ENCODE results near the gene CPSF3. TPM values are rescaled to one million over a fixed set of nuclear protein-coding genes. Genes with fewer than 3 reads are reported as not detected.

CPSF3 gene
- total RNA-seq, 1 experiment from 2014 or later: 95.5 TPM

GRCh38 chr2:9488583-9489547 lies 65.4 kb downstream of the CPSF3 start:
- no peak overlapping the region for H3K27ac Mint-ChIP-seq
- Histone ChIP-seq H3K4ac (ENCODE audit: low read depth, low read length) (no peak overlapping the region), H3K9me3 (ENCODE audit: control insufficient read depth, low read depth, low read length) (no peaks in the 10 kb centered on the region), H4K20me1 (ENCODE audit: control insufficient read depth, insufficient read depth, insufficient read length) (no peaks in the 10 kb centered on the region), H4K5ac (ENCODE audit: insufficient read length, low read depth, low read length) (no peak overlapping the region), H3K14ac (ENCODE audit: insufficient read depth, low read length) (no peak overlapping the region), H2BK5ac (ENCODE audit: insufficient read length, low read length) (no peak overlapping the region), H3K27ac (ENCODE audit: insufficient read length, low read depth, low read length) (no peak overlapping the region), H2BK120ac (ENCODE audit: low read depth, low read length, poor library complexity, severe bottlenecking) (no peak overlapping the region), H3K4me2 (ENCODE audit: insufficient read depth, insufficient read length, low read length) (no peak overlapping the region), H3K56ac (ENCODE audit: insufficient read length, low read depth, low read length) (no peak overlapping the region), H2BK20ac (ENCODE audit: low read depth, low read length, poor library complexity, severe bottlenecking) (no peak overlapping the region), H3K27me3 (ENCODE audit: insufficient read depth, low read length) (no peaks in the 10 kb centered on the region), H2BK12ac (ENCODE audit: insufficient read length, low read depth, low read length) (no peak overlapping the region), H3K9ac (ENCODE audit: extremely low read depth, insufficient read length, low read length) (no peak overlapping the region), H4K8ac (replicated peaks; ENCODE audit: insufficient read length, low read depth, low read length) (no peak overlapping the region), H3K79me2 (ENCODE audit: insufficient read depth, low read length) (no peaks in the 10 kb centered on the region), H3K4me1 (ENCODE audit: insufficient read depth, low read length) (no peaks in the 10 kb centered on the region), H3K79me1 (ENCODE audit: insufficient read depth, low read depth, low read length, poor library complexity, severe bottlenecking) (no peaks in the 10 kb centered on the region), H3K18ac (ENCODE audit: insufficient read length, low read depth, low read length) (no peak overlapping the region), H2BK15ac (ENCODE audit: low read depth, low read length) (no peak overlapping the region), H2AK5ac (ENCODE audit: insufficient read length, low read length) (no peak overlapping the region), H3K23me2 (ENCODE audit: insufficient read length, low read depth, low read length, poor library complexity, severe bottlenecking) (no peaks in the 10 kb centered on the region), H3K23ac (ENCODE audit: insufficient read length, low read depth, low read length) (no peak overlapping the region), H2AFZ (ENCODE audit: low read length) (no peak overlapping the region), H4K91ac (ENCODE audit: insufficient read length, low read depth, low read length) (no peak overlapping the region), H3T11ph (ENCODE audit: low read length) (no peak overlapping the region)
- H3K4me1 Mint-ChIP-seq: no peaks in the 10 kb centered on the region
- no peak overlapping the region for H3K4me3 Mint-ChIP-seq
- TF ChIP-seq CTCF (conservative IDR thresholded peaks at IDR 0.05): no peak
- no CpG with 5 or more reads among the region's 1 CpG for WGBS (ENCODE audit: extremely low coverage, insufficient read length, low lambda C conversion rate)
- H3K36me3 Mint-ChIP-seq (ENCODE audit: insufficient read depth in 1 of 3, low read depth in 3 of 3): peaks cover 20 to 90% (median 73%) of the 10 kb centered on the region in 3 experiments; a peak in 6 of 7 replicates
- H3K27me3 Mint-ChIP-seq (ENCODE audit: low read depth): no peaks in the 10 kb centered on the region
- no peaks in the 10 kb centered on the region for H3K9me3 Mint-ChIP-seq
- DNase-seq: no peak
